HL-60 (cell line): Measurements from ENCODE around the gene TSPAN1.
A peak's percentile ranks its signal among the peaks of the same experiment; 100 is the strongest.

Experiments used
- GABPA ChIP-seq: IDR thresholded peaks from 2 replicates; pipeline ENCODE4 v1.6.1; 2012; ENCODE audit warnings: low read depth
- POLR2AphosphoS5 ChIP-seq: IDR thresholded peaks from 2 replicates; pipeline ENCODE4 v1.6.1; 2012; ENCODE audit warnings: low read depth
- TF ChIP-seq, protein P1 (sequence below): IDR thresholded peaks from one replicate; pipeline ENCODE4 v1.5.1; 2011; ENCODE audit warnings: low read length, control low read depth, inconsistent platforms; ENCODE audit not compliant: insufficient read depth

DNA sequence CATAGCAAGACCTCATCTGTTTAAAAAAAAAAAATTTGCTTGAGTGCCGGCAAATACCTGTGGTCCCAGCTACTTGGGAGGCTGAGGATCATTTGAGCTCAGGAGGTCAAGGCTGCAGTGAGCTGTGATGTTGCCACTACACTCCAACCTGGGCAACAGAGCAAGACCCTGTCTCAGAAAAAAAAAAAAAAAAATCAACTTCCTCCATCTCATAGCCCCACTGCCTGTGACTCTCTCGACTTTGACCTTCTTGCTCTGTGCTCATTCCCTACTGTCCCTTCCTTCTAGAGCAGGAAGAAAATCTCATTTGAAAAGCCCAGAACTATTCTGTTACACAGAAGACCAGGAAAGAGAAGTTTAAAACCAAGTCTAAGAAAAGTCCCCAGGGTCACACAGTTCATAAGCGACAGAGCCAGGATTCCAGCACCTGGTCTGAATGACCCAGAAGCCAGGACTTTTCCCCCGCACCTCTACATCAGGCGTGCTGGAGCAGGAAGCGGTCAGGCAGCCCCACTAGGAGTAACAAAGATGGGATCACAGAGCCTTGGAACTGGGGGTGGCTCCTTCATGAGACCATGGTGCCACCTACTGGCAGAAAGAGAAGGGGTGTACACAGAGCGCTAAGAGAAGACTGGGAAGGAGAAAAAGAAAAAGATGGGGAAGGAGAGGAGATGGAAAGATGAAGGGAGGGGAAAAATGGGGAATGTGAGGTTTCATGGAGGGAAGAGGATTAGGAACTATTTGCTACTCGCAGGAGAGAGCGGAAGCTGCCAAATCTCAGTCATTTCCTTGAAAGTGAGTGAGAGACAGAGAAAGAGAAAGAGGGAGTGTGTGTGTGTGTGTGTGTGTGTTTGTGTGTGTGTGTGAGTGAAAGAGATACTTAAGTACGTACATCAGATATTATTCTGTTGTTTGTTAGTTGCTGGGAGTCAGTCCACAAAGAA lies 4.5 kb downstream of the TSPAN1 start:
- TF ChIP-seq, protein P1, sequence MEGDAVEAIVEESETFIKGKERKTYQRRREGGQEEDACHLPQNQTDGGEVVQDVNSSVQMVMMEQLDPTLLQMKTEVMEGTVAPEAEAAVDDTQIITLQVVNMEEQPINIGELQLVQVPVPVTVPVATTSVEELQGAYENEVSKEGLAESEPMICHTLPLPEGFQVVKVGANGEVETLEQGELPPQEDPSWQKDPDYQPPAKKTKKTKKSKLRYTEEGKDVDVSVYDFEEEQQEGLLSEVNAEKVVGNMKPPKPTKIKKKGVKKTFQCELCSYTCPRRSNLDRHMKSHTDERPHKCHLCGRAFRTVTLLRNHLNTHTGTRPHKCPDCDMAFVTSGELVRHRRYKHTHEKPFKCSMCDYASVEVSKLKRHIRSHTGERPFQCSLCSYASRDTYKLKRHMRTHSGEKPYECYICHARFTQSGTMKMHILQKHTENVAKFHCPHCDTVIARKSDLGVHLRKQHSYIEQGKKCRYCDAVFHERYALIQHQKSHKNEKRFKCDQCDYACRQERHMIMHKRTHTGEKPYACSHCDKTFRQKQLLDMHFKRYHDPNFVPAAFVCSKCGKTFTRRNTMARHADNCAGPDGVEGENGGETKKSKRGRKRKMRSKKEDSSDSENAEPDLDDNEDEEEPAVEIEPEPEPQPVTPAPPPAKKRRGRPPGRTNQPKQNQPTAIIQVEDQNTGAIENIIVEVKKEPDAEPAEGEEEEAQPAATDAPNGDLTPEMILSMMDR, result peak; percentile 62
- TF ChIP-seq POLR2AphosphoS5, result no peak
- no peak for TF ChIP-seq GABPA
